Endothelial cell of umbilical vein (primary cell): ENCODE measurements around the gene DUSP14. TPM values are rescaled to one million over a fixed set of nuclear protein-coding genes. Genes with fewer than 3 reads are reported as not detected.

ENCODE experiments used
- BruUV-seq: library from RNA; stranded (reverse); fragments of 400-500 nt; replicated peaks from 2 replicates; lab custom pipeline; 2021; lab: Mats Ljungman, UMichigan
- CTCF ChIA-PET: fragments of 300-600, 350-600 bp; sonication (Branson Sonifier 250); formaldehyde crosslinking; loops from one replicate; lab custom pipeline; 2021; ENCODE audit warnings: antibody characterized with exemption, inconsistent platforms; lab: Charles Lee
- POLR2A ChIA-PET: fragments of 300-600, 350-600 bp; sonication (Branson Sonifier 250); formaldehyde crosslinking; loops from one replicate; lab custom pipeline; 2021; ENCODE audit warnings: antibody characterized with exemption, inconsistent platforms; lab: Charles Lee
- DNase-seq: peaks from one replicate; pipeline ENCODE4 v3.0.0-alpha.2; 2011; ENCODE audit warnings: low read depth, low spot score
- FAIRE-seq: peaks from 2 replicates; lab custom pipeline; 2011; peaks lifted over from hg19 to GRCh38; lab: Jason Lieb, UNC
- H2AFZ ChIP-seq: 2 replicates; pipeline ENCODE4 v1.6.0; 2012; ENCODE audit warnings: low read depth, low read length, control low read depth, inconsistent platforms
- H3K27ac ChIP-seq: 2 replicates; pipeline ENCODE4 v1.5.1; 2011; ENCODE audit warnings: low read depth, mild to moderate bottlenecking, control low read depth, low read length, moderate library complexity; ENCODE audit not compliant: insufficient read depth
- H3K27me3 ChIP-seq, 2 experiments: 2 replicates each; pipeline versions ENCODE4 v1.6.0 to v1.6.1; 2011; ENCODE audit warnings: low read length in 2 of 2, mixed read lengths in 1 of 2; ENCODE audit not compliant: control insufficient read depth in 2 of 2, insufficient read depth in 2 of 2
- H3K36me3 ChIP-seq, 2 experiments: 2 replicates in 1 of 2; 3 replicates in 1 of 2; pipeline ENCODE4 v1.5.1; 2011; ENCODE audit warnings: low read length in 2 of 2, mild to moderate bottlenecking in 1 of 2, moderate library complexity in 1 of 2; ENCODE audit not compliant: control insufficient read depth in 2 of 2, insufficient read depth in 2 of 2; ENCODE audit errors: extremely low read depth in 1 of 2
- H3K4me1 ChIP-seq: 3 replicates; pipeline ENCODE4 v1.5.1; 2011; ENCODE audit warnings: mild to moderate bottlenecking, low read length; ENCODE audit not compliant: control insufficient read depth, insufficient read depth; ENCODE audit errors: extremely low read depth
- H3K4me2 ChIP-seq: 2 replicates; pipeline ENCODE4 v1.6.1; 2011; ENCODE audit warnings: low read length, control low read depth, mixed read lengths; ENCODE audit not compliant: insufficient read depth
- H3K4me3 ChIP-seq, 3 experiments: fragments of 200-600 bp in 1 of 3; sonication (generic), shearing (Covaris generic) in 1 of 3; replicated peaks in 1 of 3; 2 replicates each; pipeline ENCODE4 v1.5.1; 2011 to 2016; ENCODE audit warnings: control low read depth in 3 of 3, low read length in 3 of 3, mild to moderate bottlenecking in 2 of 3, inconsistent platforms in 1 of 3, low read depth in 1 of 3, moderate library complexity in 1 of 3; ENCODE audit not compliant: insufficient read depth in 1 of 3
- H3K79me2 ChIP-seq: 2 replicates; pipeline ENCODE4 v1.6.0; 2012; ENCODE audit warnings: low read length, inconsistent platforms; ENCODE audit not compliant: control insufficient read depth, insufficient read depth
- H3K9ac ChIP-seq: replicated peaks from 2 replicates; pipeline ENCODE3; 2011; ENCODE audit warnings: low read length, control low read depth; ENCODE audit not compliant: insufficient read depth; ENCODE audit errors: extremely low read depth
- H3K9me1 ChIP-seq: replicated peaks from 3 replicates; pipeline ENCODE4 v1.6.0; 2011; ENCODE audit warnings: mild to moderate bottlenecking, low read length; ENCODE audit not compliant: control insufficient read depth, insufficient read depth; ENCODE audit errors: extremely low read depth
- H3K9me3 ChIP-seq: replicated peaks from 2 replicates; pipeline ENCODE4 v1.5.1; 2012; ENCODE audit warnings: low read length, inconsistent platforms; ENCODE audit not compliant: control insufficient read depth, insufficient read depth
- H4K20me1 ChIP-seq: replicated peaks from 2 replicates; pipeline ENCODE3; 2011; ENCODE audit warnings: mild to moderate bottlenecking, low read length; ENCODE audit not compliant: control insufficient read depth, insufficient read depth; ENCODE audit errors: extremely low read depth
- EZH2 ChIP-seq: IDR thresholded peaks from 2 replicates; pipeline ENCODE4 v1.6.1; 2012; ENCODE audit warnings: borderline replicate concordance, low read depth, mild to moderate bottlenecking, moderate library complexity, low read length, inconsistent platforms; ENCODE audit not compliant: severe bottlenecking
- FOS ChIP-seq: IDR thresholded peaks from 2 replicates; pipeline ENCODE4 v1.6.1; 2011; ENCODE audit warnings: mild to moderate bottlenecking, low read length, moderate library complexity, borderline replicate concordance; ENCODE audit not compliant: insufficient read depth
- GATA2 ChIP-seq: IDR thresholded peaks from 2 replicates; pipeline ENCODE4 v1.7.0; 2011; ENCODE audit warnings: low read depth, mild to moderate bottlenecking, moderate library complexity, mixed read lengths, low read length; ENCODE audit not compliant: insufficient read length, insufficient read depth
- JUN ChIP-seq: IDR thresholded peaks from 2 replicates; pipeline ENCODE4 v1.6.1; 2011; ENCODE audit warnings: borderline replicate concordance, low read depth; ENCODE audit not compliant: insufficient read length, insufficient read depth
- MYC ChIP-seq: IDR thresholded peaks from one replicate; pipeline ENCODE4 v1.6.1; 2011; ENCODE audit warnings: mild to moderate bottlenecking, low read depth, low read length
- POLR2A ChIP-seq: IDR thresholded peaks from 2 replicates; pipeline ENCODE4 v1.6.1; 2012; ENCODE audit warnings: low read depth, mild to moderate bottlenecking, control low read depth, low read length
- POLR2AphosphoS5 ChIP-seq: IDR thresholded peaks from 2 replicates; pipeline ENCODE4 v1.6.1; 2012; ENCODE audit warnings: low read depth, mild to moderate bottlenecking, control low read depth, low read length, moderate library complexity; ENCODE audit not compliant: insufficient read depth
- dilution Hi-C: fragments of 300-500 bp; cut with MboI; formaldehyde crosslinking; loops from one replicate; pipeline ENCODE4 v1.15.0; 2019; ENCODE audit warnings: low sequenced_read_pairs; ENCODE audit not compliant: extremely low pct_ligation_motif_present
- intact Hi-C: fragments of 100-400 bp; cut with micrococcal nuclease; formaldehyde crosslinking; loops from one replicate; pipeline ENCODE4 v1.10.0; 2022
- polyA plus RNA-seq, 4 experiments: library from polyadenylated mRNA; depleted of rRNA in 3 of 4; stranded (reverse) in 3 of 4; unstranded in 1 of 4; fragments of >200 nt; gene quantifications; 2 replicates each; pipeline versions ENCODE4 v1.2.1 to v1.2.3, GENCODE V29; 2011 to 2012; ENCODE audit warnings: missing spikeins in 1 of 4
- total RNA-seq: library from RNA; stranded (reverse); gene quantifications from 2 replicates; pipeline ENCODE4 v1.2.3, GENCODE V29; 2021
- TF ChIP-seq, protein P1 (sequence below), 2 donors: IDR thresholded peaks; 1 replicate in 1 of 2; 2 replicates in 1 of 2; pipeline ENCODE4 v1.5.1; 2011; ENCODE audit warnings: low read length in 2 of 2, mild to moderate bottlenecking in 2 of 2, moderate library complexity in 2 of 2, control low read depth in 1 of 2, inconsistent platforms in 1 of 2, low read depth in 1 of 2; ENCODE audit not compliant: insufficient read depth in 1 of 2; ENCODE audit errors: extremely low read depth in 1 of 2
- TF ChIP-seq, protein P2 (sequence below): IDR thresholded peaks from 2 replicates; pipeline ENCODE4 v1.6.1; 2011; ENCODE audit not compliant: insufficient read depth, insufficient read length

DUSP14 gene
- total and polyA plus RNA-seq, 2 donors (not counting 3 experiments of a cell fraction or from before 2014, with no cell fraction given): 36.4 to 62.5 TPM

DNA sequence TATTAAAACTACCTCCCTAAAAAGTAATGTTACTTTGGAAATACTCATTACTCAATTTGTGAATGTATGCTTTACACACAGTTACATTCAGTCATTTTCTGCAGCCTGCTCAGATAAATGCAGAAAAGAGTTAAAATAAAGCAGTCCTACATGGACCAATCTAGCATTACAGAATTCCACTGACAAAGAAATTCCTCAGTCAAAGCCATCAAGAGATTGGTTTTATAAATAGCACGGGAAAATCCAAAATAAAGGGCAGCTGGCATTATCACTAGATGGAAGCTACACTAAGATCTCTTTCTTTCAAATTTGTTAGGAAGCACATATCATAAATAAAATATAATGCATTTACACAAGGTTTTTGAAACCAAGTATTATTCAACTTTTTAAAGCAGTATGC is 58.3 kb downstream of the DUSP14 start:
- peaks cover 1 to 2% of the 10 kb centered on the region in 2 experiments for H3K36me3 ChIP-seq
- H3K9ac ChIP-seq: no peak overlapping the region
- no peak overlapping the region for H3K27ac ChIP-seq
- no peak for DNase-seq
- POLR2A ChIA-PET: no interaction called here
- no peak for FAIRE-seq
- peaks cover 7% of the 10 kb centered on the region for H3K4me1 ChIP-seq
- dilution Hi-C loops: no loop called here
- H3K9me1 ChIP-seq: no peaks in the 10 kb centered on the region
- no peak overlapping the region for H2AFZ ChIP-seq
- no peaks in the 10 kb centered on the region for H4K20me1 ChIP-seq
- no peak for TF ChIP-seq MYC
- no peak for TF ChIP-seq POLR2A
- no peak for TF ChIP-seq JUN
- TF ChIP-seq, protein P1, sequence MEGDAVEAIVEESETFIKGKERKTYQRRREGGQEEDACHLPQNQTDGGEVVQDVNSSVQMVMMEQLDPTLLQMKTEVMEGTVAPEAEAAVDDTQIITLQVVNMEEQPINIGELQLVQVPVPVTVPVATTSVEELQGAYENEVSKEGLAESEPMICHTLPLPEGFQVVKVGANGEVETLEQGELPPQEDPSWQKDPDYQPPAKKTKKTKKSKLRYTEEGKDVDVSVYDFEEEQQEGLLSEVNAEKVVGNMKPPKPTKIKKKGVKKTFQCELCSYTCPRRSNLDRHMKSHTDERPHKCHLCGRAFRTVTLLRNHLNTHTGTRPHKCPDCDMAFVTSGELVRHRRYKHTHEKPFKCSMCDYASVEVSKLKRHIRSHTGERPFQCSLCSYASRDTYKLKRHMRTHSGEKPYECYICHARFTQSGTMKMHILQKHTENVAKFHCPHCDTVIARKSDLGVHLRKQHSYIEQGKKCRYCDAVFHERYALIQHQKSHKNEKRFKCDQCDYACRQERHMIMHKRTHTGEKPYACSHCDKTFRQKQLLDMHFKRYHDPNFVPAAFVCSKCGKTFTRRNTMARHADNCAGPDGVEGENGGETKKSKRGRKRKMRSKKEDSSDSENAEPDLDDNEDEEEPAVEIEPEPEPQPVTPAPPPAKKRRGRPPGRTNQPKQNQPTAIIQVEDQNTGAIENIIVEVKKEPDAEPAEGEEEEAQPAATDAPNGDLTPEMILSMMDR (IDR thresholded peaks at IDR 0.05; ENCODE audit: extremely low read depth in 1 of 2, insufficient read depth in 1 of 2, low read depth in 1 of 2, low read length in 2 of 2): no peak
- no peak for TF ChIP-seq EZH2
- no peak for TF ChIP-seq FOS
- TF ChIP-seq GATA2: no peak
- TF ChIP-seq POLR2AphosphoS5: no peak
- TF ChIP-seq, protein P2, sequence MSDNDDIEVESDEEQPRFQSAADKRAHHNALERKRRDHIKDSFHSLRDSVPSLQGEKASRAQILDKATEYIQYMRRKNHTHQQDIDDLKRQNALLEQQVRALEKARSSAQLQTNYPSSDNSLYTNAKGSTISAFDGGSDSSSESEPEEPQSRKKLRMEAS: no peak
- intact Hi-C loops: no loop called here
- no peak overlapping the region for H3K4me3 ChIP-seq
- BruUV-seq: no TSS peak
- CTCF ChIA-PET: no interaction called here
- H3K27me3 ChIP-seq: no peaks in the 10 kb centered on the region
- peaks cover 10% of the 10 kb centered on the region for H3K79me2 ChIP-seq
- no peaks in the 10 kb centered on the region for H3K9me3 ChIP-seq
- H3K4me2 ChIP-seq: no peak overlapping the region
